ENCODE data around the gene PKN3. TPM values are rescaled to one million over a fixed set of nuclear protein-coding genes. Genes with fewer than 3 reads are reported as not detected.

The PKN3 gene
- total RNA-seq, 1 donor from 2014 or later = 28.0 TPM

DNA sequence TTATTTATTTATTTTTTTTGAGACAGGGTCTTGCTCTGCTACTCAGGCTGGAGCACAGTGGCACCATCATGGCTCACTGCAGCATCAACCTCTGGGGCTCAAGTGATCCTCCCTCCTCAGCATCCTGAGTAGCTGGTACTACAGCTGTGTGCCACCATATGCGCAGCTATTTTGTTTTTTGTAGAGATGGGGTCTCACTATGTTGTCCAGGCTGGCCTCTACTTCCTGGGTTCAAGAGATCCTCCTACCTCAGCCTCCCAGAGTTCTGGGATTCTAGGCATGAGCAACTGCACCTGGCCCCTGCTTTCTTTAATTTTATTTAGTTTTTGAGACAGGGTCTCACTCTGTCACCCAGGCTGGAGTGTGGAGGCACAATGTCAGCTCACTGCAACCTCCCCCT lies 41.1 kb downstream of the PKN3 start:
- DNase-seq (ENCODE audit: low spot score) = no peak
- Mint-ChIP-seq H3K4me1 (ENCODE audit: low read depth) (no peaks in the 10 kb centered on the region), H3K36me3 (ENCODE audit: low read depth) (no peaks in the 10 kb centered on the region), H3K27ac (no peak overlapping the region), H3K27me3 (ENCODE audit: low read depth) (no peaks in the 10 kb centered on the region), H3K9me3 (no peaks in the 10 kb centered on the region), H3K4me3 (ENCODE audit: low read depth) (no peak overlapping the region)
- intact Hi-C loops (cut with micrococcal nuclease) = no loop called here

DNA sequence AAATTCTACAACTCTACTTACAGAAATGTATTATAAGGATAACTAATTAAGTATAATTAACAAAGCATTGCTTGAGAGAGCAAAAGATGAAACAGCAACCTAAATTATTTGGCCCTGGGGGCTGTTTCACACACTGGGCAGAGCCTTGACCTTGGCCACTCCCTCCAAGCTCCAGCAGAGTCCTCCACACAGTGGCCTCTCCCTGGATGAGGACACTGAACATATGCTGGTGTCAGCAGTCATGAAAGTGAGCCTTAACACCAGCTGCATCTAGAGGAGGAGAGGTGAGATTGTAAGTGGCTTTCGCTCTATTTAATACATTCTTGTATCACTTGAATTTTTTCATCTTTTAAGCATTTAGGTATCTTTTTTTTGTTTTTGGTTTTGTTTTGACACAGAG lies 44.9 kb downstream of the PKN3 start:
- Mint-ChIP-seq H3K27me3 (ENCODE audit: low read depth) (no peaks in the 10 kb centered on the region), H3K4me1 (ENCODE audit: low read depth) (no peaks in the 10 kb centered on the region), H3K36me3 (ENCODE audit: low read depth) (peaks cover 4% of the 10 kb centered on the region), H3K27ac (no peak overlapping the region), H3K9me3 (no peaks in the 10 kb centered on the region), H3K4me3 (ENCODE audit: low read depth) (no peak overlapping the region)
- intact Hi-C loops (cut with micrococcal nuclease) = no loop called here
- no peak for DNase-seq (ENCODE audit: low spot score)

DNA sequence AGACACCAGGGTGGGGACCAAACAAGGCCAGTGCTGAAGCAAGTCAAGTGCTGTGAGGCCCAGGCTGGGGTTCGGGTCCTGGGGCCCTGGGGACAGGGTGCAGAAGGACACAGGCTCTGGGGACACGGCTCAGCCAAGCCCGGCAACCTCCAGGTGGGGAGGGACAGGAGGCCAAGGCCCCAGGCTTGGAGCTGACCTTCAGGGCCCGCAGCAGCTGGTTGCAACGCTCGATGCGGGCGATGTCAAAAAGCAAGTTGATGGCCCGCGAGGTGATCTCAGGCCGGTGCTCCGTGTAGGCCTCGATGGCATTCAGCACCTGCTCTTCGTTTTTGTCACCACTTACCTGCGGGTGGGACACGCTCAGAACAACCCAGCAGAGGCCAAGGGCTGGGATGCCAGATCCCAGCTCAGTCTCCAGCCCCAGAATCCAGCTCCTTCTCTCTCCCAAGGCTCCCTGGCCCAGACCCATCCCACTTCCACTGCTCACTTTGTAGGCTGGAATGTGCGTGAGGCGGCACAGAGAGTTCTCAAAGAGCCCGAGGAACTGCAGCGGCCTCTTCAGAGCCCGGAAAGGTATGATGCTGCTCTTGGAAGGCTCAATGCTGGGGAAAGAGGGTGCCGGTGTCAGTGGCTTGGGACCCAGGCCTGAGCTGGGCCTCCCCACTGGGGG lies 48.8 kb downstream of the PKN3 start:
- no peak overlapping the region for H3K4me3 Mint-ChIP-seq (ENCODE audit: low read depth)
- intact Hi-C loops (cut with micrococcal nuclease) = no loop called here
- H3K27me3 Mint-ChIP-seq (ENCODE audit: low read depth) = no peaks in the 10 kb centered on the region
- peaks cover 4% of the 10 kb centered on the region for H3K36me3 Mint-ChIP-seq (ENCODE audit: low read depth)
- H3K27ac Mint-ChIP-seq = no peak overlapping the region
- H3K4me1 Mint-ChIP-seq (ENCODE audit: low read depth) = no peaks in the 10 kb centered on the region
- DNase-seq (ENCODE audit: low spot score) = no peak
- no peaks in the 10 kb centered on the region for H3K9me3 Mint-ChIP-seq

DNA sequence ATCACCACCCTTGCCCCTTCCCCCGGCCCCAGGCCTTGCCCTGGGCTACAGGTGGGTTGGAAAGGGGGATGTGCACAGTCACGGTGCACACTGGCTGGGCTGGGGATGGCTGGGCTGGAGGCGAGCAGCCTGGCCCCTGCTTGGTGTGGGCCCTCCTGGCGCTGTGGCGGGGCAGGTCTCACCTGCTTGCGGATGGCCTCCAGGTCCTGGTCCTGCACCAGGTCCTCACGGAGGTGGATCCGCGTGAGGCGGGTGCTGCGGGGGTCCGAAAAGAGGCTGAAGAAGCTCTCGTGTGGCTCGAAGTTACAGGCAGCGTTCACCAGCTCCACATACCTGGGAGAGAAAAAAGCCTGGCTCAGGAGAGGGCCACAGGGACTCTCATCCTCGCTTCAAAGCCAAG lies 51.3 kb downstream of the PKN3 start:
- no peak for DNase-seq (ENCODE audit: low spot score)
- Mint-ChIP-seq H3K9me3 (no peaks in the 10 kb centered on the region), H3K27ac (no peak overlapping the region), H3K36me3 (ENCODE audit: low read depth) (peaks cover 4% of the 10 kb centered on the region), H3K4me3 (ENCODE audit: low read depth) (no peak overlapping the region), H3K4me1 (ENCODE audit: low read depth) (no peaks in the 10 kb centered on the region), H3K27me3 (ENCODE audit: low read depth) (no peaks in the 10 kb centered on the region)
- intact Hi-C loops (cut with micrococcal nuclease) = no loop called here

DNA sequence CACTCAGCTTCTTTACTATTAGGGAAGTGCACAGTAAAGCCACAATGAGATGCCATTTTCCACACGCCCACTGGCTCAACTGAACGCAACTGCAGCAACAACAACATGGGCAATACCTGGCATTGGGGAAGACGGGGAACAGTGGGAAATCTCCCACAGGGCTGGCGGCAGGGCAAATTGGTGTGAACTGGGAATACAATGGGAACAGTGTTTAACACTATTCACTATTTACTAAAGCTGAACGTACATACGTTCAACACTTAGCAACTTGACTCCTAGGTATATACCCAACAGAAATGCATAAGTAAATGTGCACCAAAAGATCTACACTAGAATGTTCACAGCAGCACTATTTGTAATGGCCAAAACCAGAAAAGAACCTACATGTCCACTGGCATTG lies 55.3 kb downstream of the PKN3 start:
- Mint-ChIP-seq H3K4me1 (ENCODE audit: low read depth) (no peaks in the 10 kb centered on the region), H3K4me3 (ENCODE audit: low read depth) (no peak overlapping the region), H3K9me3 (no peaks in the 10 kb centered on the region), H3K27me3 (ENCODE audit: low read depth) (no peaks in the 10 kb centered on the region), H3K36me3 (ENCODE audit: low read depth) (no peaks in the 10 kb centered on the region), H3K27ac (no peak overlapping the region)
- DNase-seq (ENCODE audit: low spot score) = no peak
- intact Hi-C loops (cut with micrococcal nuclease) = no loop called here

DNA sequence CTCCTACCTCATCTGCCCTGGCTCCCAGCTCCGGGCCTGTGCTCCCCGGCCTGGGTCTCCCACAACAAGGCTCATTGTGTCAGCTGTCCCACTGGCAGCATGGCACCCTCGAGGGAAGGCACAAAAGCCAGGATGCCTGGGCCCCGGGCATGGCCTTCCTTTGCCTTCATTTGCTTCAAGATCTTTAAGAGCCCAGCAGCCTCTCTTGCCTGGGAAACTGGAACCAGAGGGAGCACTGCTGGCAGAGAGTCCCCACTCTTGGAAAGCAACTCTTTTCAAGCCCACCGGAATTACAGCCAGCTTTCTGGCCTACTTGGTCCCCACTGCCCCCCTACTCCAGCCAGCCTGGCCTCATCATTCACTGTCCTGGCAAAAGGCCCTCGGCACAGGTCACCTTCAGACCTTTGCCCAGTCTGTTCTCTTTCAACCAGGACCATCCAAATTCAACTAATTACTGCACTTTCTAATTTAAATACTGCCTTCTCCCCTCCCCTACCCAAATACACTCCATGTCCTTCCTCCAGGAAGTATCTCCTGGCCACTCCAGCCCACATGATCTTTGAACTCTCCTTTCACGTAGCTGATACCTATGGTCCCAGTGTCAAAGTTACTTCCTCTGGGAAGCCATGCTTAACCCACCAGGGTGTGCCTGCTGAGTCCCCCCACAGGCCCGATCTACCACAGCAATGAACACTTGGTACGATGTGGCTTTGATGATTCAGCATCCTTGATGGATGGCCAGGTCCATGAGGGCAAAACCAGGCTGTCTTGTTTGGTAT lies 60.6 kb downstream of the PKN3 start:
- intact Hi-C loops (cut with micrococcal nuclease) = no loop called here
- H3K36me3 Mint-ChIP-seq (ENCODE audit: low read depth) = no peaks in the 10 kb centered on the region

DNA sequence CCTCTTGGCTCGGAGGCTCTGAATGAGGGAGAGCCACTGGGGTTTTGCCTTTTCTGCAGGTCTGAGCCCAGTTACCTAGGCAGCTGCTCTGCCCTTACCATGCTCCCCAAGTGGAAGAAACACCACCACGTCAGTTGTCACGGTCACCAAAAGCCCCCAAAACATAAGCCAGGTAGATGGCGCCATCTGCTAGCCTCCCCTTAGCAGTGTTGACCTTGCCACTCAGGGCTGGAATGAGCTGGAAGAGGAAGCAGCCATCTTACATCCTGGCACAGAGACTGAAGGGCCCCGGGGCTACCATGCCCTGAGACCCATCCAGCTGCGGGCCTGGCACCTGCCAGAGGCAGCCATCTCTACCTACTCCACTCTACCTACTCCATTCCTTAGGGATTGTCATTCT lies 62.1 kb downstream of the PKN3 start:
- Mint-ChIP-seq H3K27me3 (ENCODE audit: low read depth) (no peaks in the 10 kb centered on the region), H3K4me3 (ENCODE audit: low read depth) (no peak overlapping the region), H3K4me1 (ENCODE audit: low read depth) (peaks cover 2% of the 10 kb centered on the region), H3K36me3 (ENCODE audit: low read depth) (no peaks in the 10 kb centered on the region), H3K9me3 (no peaks in the 10 kb centered on the region), H3K27ac (no peak overlapping the region)
- intact Hi-C loops (cut with micrococcal nuclease) = no loop called here
- DNase-seq (ENCODE audit: low spot score) = no peak

More for the DNA sequence above, 60.6 kb downstream of the PKN3 start:
- H3K4me3 Mint-ChIP-seq (ENCODE audit: low read depth) = no peak overlapping the region
- no peak for DNase-seq (ENCODE audit: low spot score)
- no peaks in the 10 kb centered on the region for H3K27me3 Mint-ChIP-seq (ENCODE audit: low read depth)
- H3K9me3 Mint-ChIP-seq = no peaks in the 10 kb centered on the region
- H3K27ac Mint-ChIP-seq = no peak overlapping the region
- no peaks in the 10 kb centered on the region for H3K4me1 Mint-ChIP-seq (ENCODE audit: low read depth)

DNA sequence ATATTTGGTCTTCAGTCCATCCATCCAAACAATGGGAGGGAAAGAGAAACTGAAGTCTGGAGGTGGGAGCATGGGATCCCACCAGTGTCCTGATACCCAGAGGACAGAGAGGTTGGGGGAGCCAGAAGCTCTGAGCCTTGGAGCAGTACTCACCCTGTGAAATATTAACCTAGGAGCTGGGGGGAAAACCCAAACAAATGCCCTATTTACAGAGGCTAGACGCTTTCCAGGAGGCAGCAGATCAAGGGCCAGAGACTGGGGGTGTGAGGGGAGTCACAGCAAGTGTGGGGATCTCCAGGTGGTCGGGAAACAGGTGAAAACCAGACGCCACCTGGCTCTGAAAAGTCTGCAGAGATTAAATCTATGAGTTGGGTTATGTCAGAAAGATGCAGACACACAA lies 63.2 kb downstream of the PKN3 start:
- peaks cover 7% of the 10 kb centered on the region for H3K4me1 Mint-ChIP-seq (ENCODE audit: low read depth)
- intact Hi-C loops (cut with micrococcal nuclease) = no loop called here
- H3K9me3 Mint-ChIP-seq = no peaks in the 10 kb centered on the region
- H3K36me3 Mint-ChIP-seq (ENCODE audit: low read depth) = no peaks in the 10 kb centered on the region
- DNase-seq (ENCODE audit: low spot score) = no peak
- no peak overlapping the region for H3K4me3 Mint-ChIP-seq (ENCODE audit: low read depth)
- H3K27ac Mint-ChIP-seq = no peak overlapping the region
- H3K27me3 Mint-ChIP-seq (ENCODE audit: low read depth) = no peaks in the 10 kb centered on the region

DNA sequence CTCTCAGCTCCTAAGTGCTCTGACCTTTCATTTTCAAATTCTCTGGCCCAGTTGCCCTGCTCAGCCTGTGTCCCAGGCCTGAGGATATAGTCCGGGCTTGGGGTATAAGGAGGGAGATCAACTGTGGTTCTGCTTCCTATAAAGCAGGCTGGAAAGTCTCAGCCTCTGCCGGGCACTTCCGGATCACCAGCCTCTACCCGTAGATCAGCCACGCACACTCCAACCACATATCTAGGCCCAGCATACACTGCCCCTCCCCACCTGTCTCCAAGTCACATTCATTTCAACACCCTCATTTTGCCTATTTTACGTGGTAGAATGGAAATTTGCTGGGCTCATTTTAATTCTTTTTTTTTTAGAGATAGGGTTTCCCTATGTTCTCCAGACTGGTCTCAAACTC lies 66.3 kb downstream of the PKN3 start:
- no peak for DNase-seq (ENCODE audit: low spot score)
- no peak overlapping the region for H3K27ac Mint-ChIP-seq
- H3K36me3 Mint-ChIP-seq (ENCODE audit: low read depth) = no peaks in the 10 kb centered on the region
- intact Hi-C loops (cut with micrococcal nuclease) = no loop called here
- peaks cover 13% of the 10 kb centered on the region for H3K4me1 Mint-ChIP-seq (ENCODE audit: low read depth)
- H3K9me3 Mint-ChIP-seq = no peaks in the 10 kb centered on the region
- no peak overlapping the region for H3K4me3 Mint-ChIP-seq (ENCODE audit: low read depth)
- H3K27me3 Mint-ChIP-seq (ENCODE audit: low read depth) = no peaks in the 10 kb centered on the region

Other genes starting within 250 kb of the PKN3 start
- 61.5 and 64.4 TPM in 2 replicates for gene ODF2, start 246.5 kb upstream of the PKN3 start, total RNA-seq
- gene GLE1, start 197.8 kb upstream of the PKN3 start, total RNA-seq = 56.0 and 57.5 TPM in 2 replicates
- 286 and 303 TPM in 2 replicates for gene SPTAN1, start 149.9 kb upstream of the PKN3 start, total RNA-seq
- gene DYNC2I2, start 45.7 kb upstream of the PKN3 start, total RNA-seq = 41.7 and 43.5 TPM in 2 replicates
- 749 and 756 TPM in 2 replicates for gene SET, start 13.3 kb upstream of the PKN3 start, total RNA-seq
- gene ZDHHC12, start 21.6 kb downstream of the PKN3 start, total RNA-seq = 51.7 and 53.2 TPM in 2 replicates
- 18.6 and 18.7 TPM in 2 replicates for gene ZER1, start 69.4 kb downstream of the PKN3 start, total RNA-seq
- 20.5 and 24.2 TPM in 2 replicates for gene TBC1D13, start 84.8 kb downstream of the PKN3 start, total RNA-seq
- gene ENDOG, start 116.0 kb downstream of the PKN3 start, total RNA-seq = 19.9 and 21.7 TPM in 2 replicates
- gene SPOUT1, start 127.3 kb downstream of the PKN3 start, total RNA-seq = 126 and 127 TPM in 2 replicates
- 13.6 and 14.0 TPM in 2 replicates for gene KYAT1, start 179.4 kb downstream of the PKN3 start, total RNA-seq
- gene LRRC8A, start 179.6 kb downstream of the PKN3 start, total RNA-seq = 24.9 and 25.4 TPM in 2 replicates
- gene PHYHD1, start 218.5 kb downstream of the PKN3 start, total RNA-seq = 0.44 and 0.68 TPM in 2 replicates
- gene DOLK, start 245.1 kb downstream of the PKN3 start, total RNA-seq = 13.0 and 13.3 TPM in 2 replicates
- gene NUP188, start 245.2 kb downstream of the PKN3 start, total RNA-seq = 161 and 175 TPM in 2 replicates

All from activated T-helper 2 cell treated with anti-CD3 and anti-CD28 coated beads, Interferon-gamma antibody, Interleukin-2, Interleukin-4, amounts not matched to agents 10 μg/mL and 5 μg/mL and 100 μg/mL, durations not matched to agents 14 hours and 24 hours and 36 hours (primary cell).